Endothelial cell of umbilical vein (primary cell): ENCODE data around the gene ZBTB7C. TPM values are rescaled to one million over a fixed set of nuclear protein-coding genes. Genes with fewer than 3 reads are reported as not detected.

Source experiments
- BruUV-seq: library from RNA; stranded (reverse); fragments of 400-500 nt; replicated peaks from 2 replicates; lab custom pipeline; 2021; lab: Mats Ljungman, UMichigan
- CTCF ChIA-PET: fragments of 300-600, 350-600 bp; sonication (Branson Sonifier 250); formaldehyde crosslinking; loops from one replicate; lab custom pipeline; 2021; ENCODE audit warnings: antibody characterized with exemption, inconsistent platforms; lab: Charles Lee
- POLR2A ChIA-PET: fragments of 300-600, 350-600 bp; sonication (Branson Sonifier 250); formaldehyde crosslinking; loops from one replicate; lab custom pipeline; 2021; ENCODE audit warnings: antibody characterized with exemption, inconsistent platforms; lab: Charles Lee
- DNase-seq: peaks from one replicate; pipeline ENCODE4 v3.0.0-alpha.2; 2011; ENCODE audit warnings: low read depth, low spot score
- FAIRE-seq: peaks from 2 replicates; lab custom pipeline; 2011; peaks lifted over from hg19 to GRCh38; lab: Jason Lieb, UNC
- H2AFZ ChIP-seq: 2 replicates; pipeline ENCODE4 v1.6.0; 2012; ENCODE audit warnings: low read depth, low read length, control low read depth, inconsistent platforms
- H3K27ac ChIP-seq: 2 replicates; pipeline ENCODE4 v1.5.1; 2011; ENCODE audit warnings: low read depth, mild to moderate bottlenecking, control low read depth, low read length, moderate library complexity; ENCODE audit not compliant: insufficient read depth
- H3K27me3 ChIP-seq, 2 experiments: 2 replicates each; pipeline versions ENCODE4 v1.6.0 to v1.6.1; 2011; ENCODE audit warnings: low read length in 2 of 2, mixed read lengths in 1 of 2; ENCODE audit not compliant: control insufficient read depth in 2 of 2, insufficient read depth in 2 of 2
- H3K36me3 ChIP-seq, 2 experiments: 2 replicates in 1 of 2; 3 replicates in 1 of 2; pipeline ENCODE4 v1.5.1; 2011; ENCODE audit warnings: low read length in 2 of 2, mild to moderate bottlenecking in 1 of 2, moderate library complexity in 1 of 2; ENCODE audit not compliant: control insufficient read depth in 2 of 2, insufficient read depth in 2 of 2; ENCODE audit errors: extremely low read depth in 1 of 2
- H3K4me1 ChIP-seq: 3 replicates; pipeline ENCODE4 v1.5.1; 2011; ENCODE audit warnings: mild to moderate bottlenecking, low read length; ENCODE audit not compliant: control insufficient read depth, insufficient read depth; ENCODE audit errors: extremely low read depth
- H3K4me2 ChIP-seq: 2 replicates; pipeline ENCODE4 v1.6.1; 2011; ENCODE audit warnings: low read length, control low read depth, mixed read lengths; ENCODE audit not compliant: insufficient read depth
- H3K4me3 ChIP-seq, 3 experiments: fragments of 200-600 bp in 1 of 3; sonication (generic), shearing (Covaris generic) in 1 of 3; replicated peaks in 1 of 3; 2 replicates each; pipeline ENCODE4 v1.5.1; 2011 to 2016; ENCODE audit warnings: control low read depth in 3 of 3, low read length in 3 of 3, mild to moderate bottlenecking in 2 of 3, inconsistent platforms in 1 of 3, low read depth in 1 of 3, moderate library complexity in 1 of 3; ENCODE audit not compliant: insufficient read depth in 1 of 3
- H3K79me2 ChIP-seq: 2 replicates; pipeline ENCODE4 v1.6.0; 2012; ENCODE audit warnings: low read length, inconsistent platforms; ENCODE audit not compliant: control insufficient read depth, insufficient read depth
- H3K9ac ChIP-seq: replicated peaks from 2 replicates; pipeline ENCODE3; 2011; ENCODE audit warnings: low read length, control low read depth; ENCODE audit not compliant: insufficient read depth; ENCODE audit errors: extremely low read depth
- H3K9me1 ChIP-seq: replicated peaks from 3 replicates; pipeline ENCODE4 v1.6.0; 2011; ENCODE audit warnings: mild to moderate bottlenecking, low read length; ENCODE audit not compliant: control insufficient read depth, insufficient read depth; ENCODE audit errors: extremely low read depth
- H3K9me3 ChIP-seq: replicated peaks from 2 replicates; pipeline ENCODE4 v1.5.1; 2012; ENCODE audit warnings: low read length, inconsistent platforms; ENCODE audit not compliant: control insufficient read depth, insufficient read depth
- H4K20me1 ChIP-seq: replicated peaks from 2 replicates; pipeline ENCODE3; 2011; ENCODE audit warnings: mild to moderate bottlenecking, low read length; ENCODE audit not compliant: control insufficient read depth, insufficient read depth; ENCODE audit errors: extremely low read depth
- EZH2 ChIP-seq: IDR thresholded peaks from 2 replicates; pipeline ENCODE4 v1.6.1; 2012; ENCODE audit warnings: borderline replicate concordance, low read depth, mild to moderate bottlenecking, moderate library complexity, low read length, inconsistent platforms; ENCODE audit not compliant: severe bottlenecking
- FOS ChIP-seq: IDR thresholded peaks from 2 replicates; pipeline ENCODE4 v1.6.1; 2011; ENCODE audit warnings: mild to moderate bottlenecking, low read length, moderate library complexity, borderline replicate concordance; ENCODE audit not compliant: insufficient read depth
- GATA2 ChIP-seq: IDR thresholded peaks from 2 replicates; pipeline ENCODE4 v1.7.0; 2011; ENCODE audit warnings: low read depth, mild to moderate bottlenecking, moderate library complexity, mixed read lengths, low read length; ENCODE audit not compliant: insufficient read length, insufficient read depth
- JUN ChIP-seq: IDR thresholded peaks from 2 replicates; pipeline ENCODE4 v1.6.1; 2011; ENCODE audit warnings: borderline replicate concordance, low read depth; ENCODE audit not compliant: insufficient read length, insufficient read depth
- MYC ChIP-seq: IDR thresholded peaks from one replicate; pipeline ENCODE4 v1.6.1; 2011; ENCODE audit warnings: mild to moderate bottlenecking, low read depth, low read length
- POLR2A ChIP-seq: IDR thresholded peaks from 2 replicates; pipeline ENCODE4 v1.6.1; 2012; ENCODE audit warnings: low read depth, mild to moderate bottlenecking, control low read depth, low read length
- POLR2AphosphoS5 ChIP-seq: IDR thresholded peaks from 2 replicates; pipeline ENCODE4 v1.6.1; 2012; ENCODE audit warnings: low read depth, mild to moderate bottlenecking, control low read depth, low read length, moderate library complexity; ENCODE audit not compliant: insufficient read depth
- dilution Hi-C: fragments of 300-500 bp; cut with MboI; formaldehyde crosslinking; loops from one replicate; pipeline ENCODE4 v1.15.0; 2019; ENCODE audit warnings: low sequenced_read_pairs; ENCODE audit not compliant: extremely low pct_ligation_motif_present
- intact Hi-C: fragments of 100-400 bp; cut with micrococcal nuclease; formaldehyde crosslinking; loops from one replicate; pipeline ENCODE4 v1.10.0; 2022
- polyA plus RNA-seq, 4 experiments: library from polyadenylated mRNA; depleted of rRNA in 3 of 4; stranded (reverse) in 3 of 4; unstranded in 1 of 4; fragments of >200 nt; gene quantifications; 2 replicates each; pipeline versions ENCODE4 v1.2.1 to v1.2.3, GENCODE V29; 2011 to 2012; ENCODE audit warnings: missing spikeins in 1 of 4
- total RNA-seq: library from RNA; stranded (reverse); gene quantifications from 2 replicates; pipeline ENCODE4 v1.2.3, GENCODE V29; 2021
- TF ChIP-seq, protein P1 (sequence below), 2 donors: IDR thresholded peaks; 1 replicate in 1 of 2; 2 replicates in 1 of 2; pipeline ENCODE4 v1.5.1; 2011; ENCODE audit warnings: low read length in 2 of 2, mild to moderate bottlenecking in 2 of 2, moderate library complexity in 2 of 2, control low read depth in 1 of 2, inconsistent platforms in 1 of 2, low read depth in 1 of 2; ENCODE audit not compliant: insufficient read depth in 1 of 2; ENCODE audit errors: extremely low read depth in 1 of 2
- TF ChIP-seq, protein P2 (sequence below): IDR thresholded peaks from 2 replicates; pipeline ENCODE4 v1.6.1; 2011; ENCODE audit not compliant: insufficient read depth, insufficient read length

ZBTB7C gene
- total and polyA plus RNA-seq, 2 donors (not counting 3 experiments of a cell fraction or from before 2014, with no cell fraction given), result not detected

DNA sequence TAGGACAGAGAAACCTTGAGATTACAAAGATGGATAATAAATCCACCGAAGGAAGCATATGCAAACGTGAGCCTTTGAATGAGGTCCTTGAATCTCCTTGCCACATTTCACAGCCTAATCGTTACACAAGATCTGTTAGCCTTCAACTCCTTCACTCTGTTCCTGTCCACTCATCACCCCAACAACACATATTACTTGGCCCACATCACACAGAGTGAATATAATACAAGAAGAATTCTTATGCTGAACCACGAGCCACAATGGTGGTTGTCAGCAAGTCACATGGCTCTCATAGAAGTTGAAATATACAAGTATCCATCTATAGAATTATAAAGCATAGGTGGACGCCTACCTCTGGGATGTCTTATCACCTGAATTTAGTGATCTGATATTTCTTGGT, 12.6 kb downstream of the ZBTB7C start:
- TF ChIP-seq GATA2, result no peak
- no peak for TF ChIP-seq EZH2
- TF ChIP-seq JUN, result no peak
- no peak for TF ChIP-seq MYC
- TF ChIP-seq, protein P1, sequence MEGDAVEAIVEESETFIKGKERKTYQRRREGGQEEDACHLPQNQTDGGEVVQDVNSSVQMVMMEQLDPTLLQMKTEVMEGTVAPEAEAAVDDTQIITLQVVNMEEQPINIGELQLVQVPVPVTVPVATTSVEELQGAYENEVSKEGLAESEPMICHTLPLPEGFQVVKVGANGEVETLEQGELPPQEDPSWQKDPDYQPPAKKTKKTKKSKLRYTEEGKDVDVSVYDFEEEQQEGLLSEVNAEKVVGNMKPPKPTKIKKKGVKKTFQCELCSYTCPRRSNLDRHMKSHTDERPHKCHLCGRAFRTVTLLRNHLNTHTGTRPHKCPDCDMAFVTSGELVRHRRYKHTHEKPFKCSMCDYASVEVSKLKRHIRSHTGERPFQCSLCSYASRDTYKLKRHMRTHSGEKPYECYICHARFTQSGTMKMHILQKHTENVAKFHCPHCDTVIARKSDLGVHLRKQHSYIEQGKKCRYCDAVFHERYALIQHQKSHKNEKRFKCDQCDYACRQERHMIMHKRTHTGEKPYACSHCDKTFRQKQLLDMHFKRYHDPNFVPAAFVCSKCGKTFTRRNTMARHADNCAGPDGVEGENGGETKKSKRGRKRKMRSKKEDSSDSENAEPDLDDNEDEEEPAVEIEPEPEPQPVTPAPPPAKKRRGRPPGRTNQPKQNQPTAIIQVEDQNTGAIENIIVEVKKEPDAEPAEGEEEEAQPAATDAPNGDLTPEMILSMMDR (IDR thresholded peaks at IDR 0.05; ENCODE audit: extremely low read depth in 1 of 2, insufficient read depth in 1 of 2, low read depth in 1 of 2, low read length in 2 of 2), result no peak
- no peak for TF ChIP-seq POLR2AphosphoS5
- TF ChIP-seq, protein P2, sequence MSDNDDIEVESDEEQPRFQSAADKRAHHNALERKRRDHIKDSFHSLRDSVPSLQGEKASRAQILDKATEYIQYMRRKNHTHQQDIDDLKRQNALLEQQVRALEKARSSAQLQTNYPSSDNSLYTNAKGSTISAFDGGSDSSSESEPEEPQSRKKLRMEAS, result no peak
- no peak for TF ChIP-seq POLR2A
- TF ChIP-seq FOS, result no peak
- POLR2A ChIA-PET, result no interaction called here
- no TSS peak for BruUV-seq
- Histone ChIP-seq H2AFZ (no peak overlapping the region), H3K27ac (no peak overlapping the region), H3K27me3 (peaks cover 19 to 22% of the 10 kb centered on the region in 2 experiments), H3K4me2 (no peak overlapping the region), H3K4me3 (no peak overlapping the region), H3K9me1 (no peaks in the 10 kb centered on the region), H3K9ac (no peak overlapping the region), H3K4me1 (no peaks in the 10 kb centered on the region), H4K20me1 (no peaks in the 10 kb centered on the region), H3K79me2 (no peaks in the 10 kb centered on the region), H3K9me3 (no peaks in the 10 kb centered on the region), H3K36me3 (no peaks in the 10 kb centered on the region)
- DNase-seq (no peak), FAIRE-seq (no peak)
- CTCF ChIA-PET, result interaction anchor here (1.4 kb wide), 1 partner anchor 12 kb away, joined by 6 read pairs; no protein-coding TSS in a partner anchor
- intact Hi-C loops (no loop called here), dilution Hi-C loops (no loop called here)
